Stomach (tissue), 4 donors: Measurements from ENCODE around the gene SSTR4.

Source experiments
- CTCF ChIP-seq, 7 experiments: fragments of 450-650 bp in 4 of 7; fragments of 200-600 bp in 3 of 7; sonication (generic) in 3 of 7; IDR thresholded peaks; one replicate each; pipeline ENCODE4 v1.5.1; 2016 to 2019; ENCODE audit warnings: antibody characterized with exemption in 7 of 7, control low read depth in 2 of 7, mild to moderate bottlenecking in 1 of 7
- POLR2A ChIP-seq, 4 donors: fragments of 450-650 bp; IDR thresholded peaks; one replicate each; pipeline ENCODE4 v1.6.1; 2016; ENCODE audit warnings: antibody characterized with exemption in 4 of 4, control low read depth in 2 of 4, mild to moderate bottlenecking in 1 of 4, moderate library complexity in 1 of 4
- POLR2AphosphoS5 ChIP-seq, 3 donors: sonication (generic); formaldehyde crosslinking; IDR thresholded peaks; one replicate each; pipeline ENCODE4 v1.6.1; 2016; ENCODE audit warnings: antibody characterized with exemption in 3 of 3

GRCh38 chr20:23032056-23032749 is 2.9 kb upstream of the SSTR4 start:
- no peak for TF ChIP-seq CTCF (IDR thresholded peaks at IDR 0.05)
- TF ChIP-seq POLR2AphosphoS5 (IDR thresholded peaks at IDR 0.05): no peak
- no peak for TF ChIP-seq POLR2A (IDR thresholded peaks at IDR 0.05)
